ENCODE measurements around the gene TMEM203. TPM values are rescaled to one million over a fixed set of nuclear protein-coding genes. Genes with fewer than 3 reads are reported as not detected.

The TMEM203 gene
- total and polyA plus RNA-seq, 2 of the 13 experiments (the other 11 are each of a cell fraction or from before 2014, with no cell fraction given): 23.4 to 36.7 TPM

DNA sequence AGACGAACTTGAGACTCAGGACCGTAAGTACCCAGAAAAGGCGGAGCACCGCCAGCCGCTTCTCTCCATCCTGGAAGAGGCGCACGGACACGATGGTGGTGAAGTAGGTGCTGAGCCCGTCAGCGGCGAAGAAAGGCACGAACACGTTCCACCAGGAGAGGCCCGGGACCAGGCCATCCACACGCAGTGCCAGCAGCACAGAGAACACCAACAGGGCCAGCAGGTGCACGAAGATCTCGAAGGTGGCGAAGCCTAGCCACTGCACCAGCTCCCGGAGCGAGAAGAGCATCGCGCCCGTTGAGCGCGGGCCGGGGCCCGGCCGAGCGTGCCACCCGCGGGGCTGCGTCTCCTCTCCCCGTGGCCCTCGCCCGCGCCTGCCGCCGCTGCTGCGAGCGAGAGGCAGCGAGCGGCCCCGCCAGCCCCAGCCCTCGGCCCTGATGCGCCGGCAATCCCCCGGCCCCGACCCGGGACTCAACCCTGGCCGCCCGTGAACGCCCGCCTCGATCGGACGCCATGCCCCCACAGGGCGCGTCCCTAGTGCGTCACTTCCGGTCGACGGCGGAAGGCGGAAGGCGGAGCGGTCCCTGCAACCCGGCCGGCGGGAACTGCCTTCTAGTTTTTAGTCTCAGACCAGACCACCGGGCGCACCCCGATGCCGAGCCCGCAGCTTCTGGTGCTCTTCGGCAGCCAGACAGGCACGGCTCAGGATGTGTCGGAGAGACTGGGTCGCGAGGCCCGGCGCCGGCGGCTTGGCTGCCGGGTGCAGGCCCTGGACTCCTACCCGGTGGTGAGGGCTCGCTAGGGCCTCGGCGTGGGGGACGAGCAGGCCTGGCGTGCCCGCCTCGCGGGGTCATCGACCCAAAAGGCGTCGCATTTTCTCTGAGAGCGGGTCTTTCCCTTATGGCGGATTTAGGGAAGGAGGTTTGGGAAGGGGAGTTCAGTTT, at the start of gene TMEM203, which contains the start of gene NDOR1 (continued):
- TF ChIP-seq SMAD1 (CRISPR knock-in tag; IDR thresholded peaks at IDR 0.05; ENCODE audit: borderline replicate concordance, low read depth) (no peak), KDM5B (CRISPR knock-in tag; IDR thresholded peaks at IDR 0.05; ENCODE audit: borderline replicate concordance) (peak; percentile 66), HNF4A (CRISPR knock-in tag; IDR thresholded peaks at IDR 0.05) (no peak), ZNF24 (IDR thresholded peaks at IDR 0.05) (no peak), ZSCAN22 (CRISPR knock-in tag; IDR thresholded peaks at IDR 0.05) (no peak), MTF1 (CRISPR knock-in tag; IDR thresholded peaks at IDR 0.05) (no peak), MYC (CRISPR knock-in tag; IDR thresholded peaks at IDR 0.05; ENCODE audit: borderline replicate concordance) (peak; percentile 81; the same call in 1 of the 2 replicates), ZNF264 (CRISPR knock-in tag; IDR thresholded peaks at IDR 0.05) (no peak), ZNF703 (CRISPR knock-in tag; IDR thresholded peaks at IDR 0.05; ENCODE audit: borderline replicate concordance) (no peak), NR2C2 (CRISPR knock-in tag; IDR thresholded peaks at IDR 0.05; ENCODE audit: borderline replicate concordance) (peak; percentile 73), ZKSCAN5 (CRISPR knock-in tag; IDR thresholded peaks at IDR 0.05) (no peak), ZC3H4 (CRISPR knock-in tag; IDR thresholded peaks at IDR 0.05; ENCODE audit: borderline replicate concordance) (no peak), FOXC1 (CRISPR knock-in tag; IDR thresholded peaks at IDR 0.05; ENCODE audit: borderline replicate concordance) (0 out of 2 replicates have a peak, but pooled peaks have one; percentile 8), ZNF773 (CRISPR knock-in tag; IDR thresholded peaks at IDR 0.05; ENCODE audit: borderline replicate concordance) (no peak), ZNF33B (CRISPR knock-in tag; IDR thresholded peaks at IDR 0.05) (peak; percentile 33; the same call in 1 of the 2 replicates), ARHGAP35 (CRISPR knock-in tag; IDR thresholded peaks at IDR 0.05; ENCODE audit: borderline replicate concordance) (no peak), KLF6 (CRISPR knock-in tag; IDR thresholded peaks at IDR 0.05) (peak; percentile 52; the same call in 1 of the 2 replicates), TOE1 (CRISPR knock-in tag; IDR thresholded peaks at IDR 0.05) (no peak), GATA4 (IDR thresholded peaks at IDR 0.05; ENCODE audit: borderline replicate concordance, low read depth) (no peak)
- TF ChIP-seq, protein P1, sequence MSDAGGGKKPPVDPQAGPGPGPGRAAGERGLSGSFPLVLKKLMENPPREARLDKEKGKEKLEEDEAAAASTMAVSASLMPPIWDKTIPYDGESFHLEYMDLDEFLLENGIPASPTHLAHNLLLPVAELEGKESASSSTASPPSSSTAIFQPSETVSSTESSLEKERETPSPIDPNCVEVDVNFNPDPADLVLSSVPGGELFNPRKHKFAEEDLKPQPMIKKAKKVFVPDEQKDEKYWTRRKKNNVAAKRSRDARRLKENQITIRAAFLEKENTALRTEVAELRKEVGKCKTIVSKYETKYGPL (CRISPR knock-in tag; IDR thresholded peaks at IDR 0.05): no peak; the same call in 1 of the 2 replicates
- TF ChIP-seq, protein P2, sequence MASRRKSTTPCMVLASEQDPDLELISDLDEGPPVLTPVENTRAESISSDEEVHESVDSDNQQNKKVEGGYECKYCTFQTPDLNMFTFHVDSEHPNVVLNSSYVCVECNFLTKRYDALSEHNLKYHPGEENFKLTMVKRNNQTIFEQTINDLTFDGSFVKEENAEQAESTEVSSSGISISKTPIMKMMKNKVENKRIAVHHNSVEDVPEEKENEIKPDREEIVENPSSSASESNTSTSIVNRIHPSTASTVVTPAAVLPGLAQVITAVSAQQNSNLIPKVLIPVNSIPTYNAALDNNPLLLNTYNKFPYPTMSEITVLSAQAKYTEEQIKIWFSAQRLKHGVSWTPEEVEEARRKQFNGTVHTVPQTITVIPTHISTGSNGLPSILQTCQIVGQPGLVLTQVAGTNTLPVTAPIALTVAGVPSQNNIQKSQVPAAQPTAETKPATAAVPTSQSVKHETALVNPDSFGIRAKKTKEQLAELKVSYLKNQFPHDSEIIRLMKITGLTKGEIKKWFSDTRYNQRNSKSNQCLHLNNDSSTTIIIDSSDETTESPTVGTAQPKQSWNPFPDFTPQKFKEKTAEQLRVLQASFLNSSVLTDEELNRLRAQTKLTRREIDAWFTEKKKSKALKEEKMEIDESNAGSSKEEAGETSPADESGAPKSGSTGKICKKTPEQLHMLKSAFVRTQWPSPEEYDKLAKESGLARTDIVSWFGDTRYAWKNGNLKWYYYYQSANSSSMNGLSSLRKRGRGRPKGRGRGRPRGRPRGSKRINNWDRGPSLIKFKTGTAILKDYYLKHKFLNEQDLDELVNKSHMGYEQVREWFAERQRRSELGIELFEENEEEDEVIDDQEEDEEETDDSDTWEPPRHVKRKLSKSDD (CRISPR knock-in tag; IDR thresholded peaks at IDR 0.05; ENCODE audit: low read depth): no peak
- TF ChIP-seq, protein P3, sequence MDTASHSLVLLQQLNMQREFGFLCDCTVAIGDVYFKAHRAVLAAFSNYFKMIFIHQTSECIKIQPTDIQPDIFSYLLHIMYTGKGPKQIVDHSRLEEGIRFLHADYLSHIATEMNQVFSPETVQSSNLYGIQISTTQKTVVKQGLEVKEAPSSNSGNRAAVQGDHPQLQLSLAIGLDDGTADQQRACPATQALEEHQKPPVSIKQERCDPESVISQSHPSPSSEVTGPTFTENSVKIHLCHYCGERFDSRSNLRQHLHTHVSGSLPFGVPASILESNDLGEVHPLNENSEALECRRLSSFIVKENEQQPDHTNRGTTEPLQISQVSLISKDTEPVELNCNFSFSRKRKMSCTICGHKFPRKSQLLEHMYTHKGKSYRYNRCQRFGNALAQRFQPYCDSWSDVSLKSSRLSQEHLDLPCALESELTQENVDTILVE (CRISPR knock-in tag; IDR thresholded peaks at IDR 0.05): peak; percentile 77; the same call in 1 of the 2 replicates
- TF ChIP-seq, protein P4, sequence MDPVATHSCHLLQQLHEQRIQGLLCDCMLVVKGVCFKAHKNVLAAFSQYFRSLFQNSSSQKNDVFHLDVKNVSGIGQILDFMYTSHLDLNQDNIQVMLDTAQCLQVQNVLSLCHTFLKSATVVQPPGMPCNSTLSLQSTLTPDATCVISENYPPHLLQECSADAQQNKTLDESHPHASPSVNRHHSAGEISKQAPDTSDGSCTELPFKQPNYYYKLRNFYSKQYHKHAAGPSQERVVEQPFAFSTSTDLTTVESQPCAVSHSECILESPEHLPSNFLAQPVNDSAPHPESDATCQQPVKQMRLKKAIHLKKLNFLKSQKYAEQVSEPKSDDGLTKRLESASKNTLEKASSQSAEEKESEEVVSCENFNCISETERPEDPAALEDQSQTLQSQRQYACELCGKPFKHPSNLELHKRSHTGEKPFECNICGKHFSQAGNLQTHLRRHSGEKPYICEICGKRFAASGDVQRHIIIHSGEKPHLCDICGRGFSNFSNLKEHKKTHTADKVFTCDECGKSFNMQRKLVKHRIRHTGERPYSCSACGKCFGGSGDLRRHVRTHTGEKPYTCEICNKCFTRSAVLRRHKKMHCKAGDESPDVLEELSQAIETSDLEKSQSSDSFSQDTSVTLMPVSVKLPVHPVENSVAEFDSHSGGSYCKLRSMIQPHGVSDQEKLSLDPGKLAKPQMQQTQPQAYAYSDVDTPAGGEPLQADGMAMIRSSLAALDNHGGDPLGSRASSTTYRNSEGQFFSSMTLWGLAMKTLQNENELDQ (CRISPR knock-in tag; IDR thresholded peaks at IDR 0.05; ENCODE audit: borderline replicate concordance): no peak
